ENCODE data around the gene PPCS. TPM values are rescaled to one million over a fixed set of nuclear protein-coding genes. Genes with fewer than 3 reads are reported as not detected.

The PPCS gene
- total RNA-seq, 4 donors from 2014 or later: 51.7 to 94.9 (median 84.7) TPM

- TF ChIP-seq POLR2A (IDR thresholded peaks at IDR 0.05): no peak
- TF ChIP-seq CTCF (IDR thresholded peaks at IDR 0.05): no peak
- no peak for TF ChIP-seq EP300 (IDR thresholded peaks at IDR 0.05)
- TF ChIP-seq POLR2AphosphoS5 (IDR thresholded peaks at IDR 0.05): no peak
- no peak for ATAC-seq
- 84 to 87% methylated on average over 4 of the region's 4 CpGs for WGBS, 2 donors (ENCODE audit: low coverage in 1 of 2)
- Histone ChIP-seq H3K4me3 (no peak overlapping the region), H3K27ac (no peak overlapping the region), H3K36me3 (no peaks in the 10 kb centered on the region), H3K4me1 (peaks cover 2 to 36% (median 11%) of the 10 kb centered on the region in 3 donors), H3K27me3 (no peaks in the 10 kb centered on the region), H3K9me3 (no peaks in the 10 kb centered on the region)
These were observed 32.1 kb upstream of the PPCS start for GRCh38 chr1:42424201-42424600.

DNA sequence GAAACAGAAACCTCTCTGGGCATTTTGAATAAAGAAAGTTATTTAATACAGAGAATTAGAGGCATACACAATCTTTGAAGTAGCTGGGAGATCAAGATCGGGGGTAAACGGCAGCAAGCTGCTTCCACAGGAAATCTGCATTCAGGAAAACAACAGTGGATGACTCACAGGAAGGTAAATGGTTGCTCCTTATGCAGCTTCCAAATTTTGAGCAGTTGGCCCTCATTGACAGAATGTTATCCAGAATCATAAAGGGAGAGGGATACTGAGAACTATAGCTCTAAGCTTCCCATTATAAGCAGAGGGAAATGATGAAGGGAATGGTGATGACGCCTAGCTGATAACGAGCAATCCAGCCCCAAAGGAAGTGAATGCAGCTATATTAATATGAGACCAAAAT, 29.1 kb upstream of the PPCS start:
- H3K4me1 ChIP-seq: peaks cover 0 to 6% (median 0%) of the 10 kb centered on the region in 3 donors
- H3K4me3 ChIP-seq: no peak overlapping the region
- ATAC-seq: no peak
- H3K27me3 ChIP-seq: no peaks in the 10 kb centered on the region
- no peaks in the 10 kb centered on the region for H3K9me3 ChIP-seq
- TF ChIP-seq POLR2A (IDR thresholded peaks at IDR 0.05) (no peak), CTCF (IDR thresholded peaks at IDR 0.05) (no peak), POLR2AphosphoS5 (IDR thresholded peaks at IDR 0.05) (no peak), EP300 (IDR thresholded peaks at IDR 0.05) (no peak)
- no peak overlapping the region for H3K27ac ChIP-seq
- no peaks in the 10 kb centered on the region for H3K36me3 ChIP-seq
- WGBS, 2 donors (ENCODE audit: low coverage in 1 of 2): 79 to 85% methylated on average over 4 of the region's 4 CpGs

GRCh38 chr1:42429603-42430002, 26.7 kb upstream of the PPCS start:
- H3K4me3 ChIP-seq: no peak overlapping the region
- no peak for TF ChIP-seq POLR2AphosphoS5 (IDR thresholded peaks at IDR 0.05)
- no peak for TF ChIP-seq EP300 (IDR thresholded peaks at IDR 0.05)
- TF ChIP-seq POLR2A (IDR thresholded peaks at IDR 0.05): no peak
- TF ChIP-seq CTCF (IDR thresholded peaks at IDR 0.05): no peak
- WGBS, 2 donors (ENCODE audit: low coverage in 1 of 2): 88% methylated on average over 1 of the region's 1 CpG; no CpG with 5 or more reads in 1 of the 2 donors
- H3K27me3 ChIP-seq: no peaks in the 10 kb centered on the region
- no peaks in the 10 kb centered on the region for H3K9me3 ChIP-seq
- no peaks in the 10 kb centered on the region for H3K36me3 ChIP-seq
- H3K27ac ChIP-seq: no peak overlapping the region
- no peak for ATAC-seq
- H3K4me1 ChIP-seq: no peaks in the 10 kb centered on the region

DNA sequence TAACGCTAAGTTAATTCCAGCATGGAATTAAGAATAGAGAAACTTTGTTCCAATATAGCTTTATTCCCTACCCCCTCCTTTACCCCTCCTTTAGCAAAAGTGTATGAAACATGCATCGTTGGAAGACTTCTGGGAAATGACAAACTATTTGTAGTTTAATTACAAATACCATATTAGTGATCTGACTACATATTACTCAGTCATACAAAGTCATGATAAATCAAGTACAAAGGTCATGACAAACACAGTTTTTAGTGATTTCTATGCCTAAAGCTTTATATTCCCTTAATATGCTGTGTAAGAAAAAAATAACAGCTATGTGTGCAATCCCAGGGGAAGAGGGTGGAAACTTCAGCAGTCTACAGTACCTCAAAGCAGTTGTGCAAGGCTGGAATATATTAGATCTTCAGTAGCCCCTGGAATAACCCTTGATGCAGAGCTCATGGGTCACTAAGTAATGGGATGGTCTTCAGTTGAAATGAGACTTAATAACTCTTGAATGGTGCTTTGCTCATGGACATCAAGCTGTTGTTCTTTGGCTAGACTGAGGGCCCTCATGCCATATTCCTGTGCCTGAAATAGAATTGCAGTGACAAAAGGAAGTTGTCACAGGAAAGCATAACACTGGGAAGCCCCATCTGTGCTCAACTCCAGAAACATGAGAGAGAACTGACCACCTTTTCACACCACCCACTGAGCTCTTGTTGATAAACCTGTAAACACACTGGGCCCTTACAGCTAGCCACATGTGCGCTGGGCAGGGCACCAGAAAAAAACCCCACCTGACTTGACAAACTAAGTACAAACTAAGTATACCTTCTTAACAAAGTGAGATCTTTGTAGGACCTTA, 25.8 kb upstream of the PPCS start:
- Histone ChIP-seq H3K27me3 (no peaks in the 10 kb centered on the region), H3K4me1 (no peaks in the 10 kb centered on the region), H3K36me3 (no peaks in the 10 kb centered on the region), H3K27ac (no peak overlapping the region), H3K4me3 (no peak overlapping the region), H3K9me3 (no peaks in the 10 kb centered on the region)
- ATAC-seq: no peak
- WGBS, 2 donors (ENCODE audit: low coverage in 1 of 2): 20 to 52% methylated on average over 1 to 2 of the region's 3 CpGs
- TF ChIP-seq CTCF (IDR thresholded peaks at IDR 0.05): no peak
- no peak for TF ChIP-seq POLR2A (IDR thresholded peaks at IDR 0.05)
- no peak for TF ChIP-seq EP300 (IDR thresholded peaks at IDR 0.05)
- TF ChIP-seq POLR2AphosphoS5 (IDR thresholded peaks at IDR 0.05): no peak

DNA sequence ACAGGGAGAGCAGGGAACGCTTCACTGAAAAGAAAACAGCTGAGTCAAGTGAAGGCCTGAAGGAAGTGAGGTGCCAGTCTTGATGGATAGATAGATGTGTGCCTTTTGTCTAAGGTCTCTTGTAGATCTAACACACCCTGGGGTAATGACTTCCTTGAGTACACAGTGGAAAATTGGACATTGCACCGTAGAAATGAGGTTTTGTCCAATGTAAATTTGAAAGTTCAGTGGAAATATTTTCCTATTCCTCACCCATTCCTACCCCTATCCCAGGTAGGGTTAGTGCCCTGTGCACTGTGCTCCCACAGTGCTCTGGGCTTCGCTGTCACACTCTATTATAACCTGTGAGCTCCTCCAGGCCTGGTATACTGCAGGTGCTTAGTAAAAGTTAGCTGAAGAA, 24.8 kb upstream of the PPCS start:
- 68 to 76% methylated on average over 2 to 3 of the region's 3 CpGs for WGBS, 2 donors (ENCODE audit: low coverage in 1 of 2)
- Histone ChIP-seq H3K36me3 (no peaks in the 10 kb centered on the region), H3K9me3 (no peaks in the 10 kb centered on the region), H3K4me3 (no peak overlapping the region), H3K27me3 (no peaks in the 10 kb centered on the region), H3K27ac (no peak overlapping the region), H3K4me1 (no peaks in the 10 kb centered on the region)
- TF ChIP-seq POLR2A (IDR thresholded peaks at IDR 0.05): no peak
- no peak for TF ChIP-seq EP300 (IDR thresholded peaks at IDR 0.05)
- no peak for TF ChIP-seq CTCF (IDR thresholded peaks at IDR 0.05)
- no peak for TF ChIP-seq POLR2AphosphoS5 (IDR thresholded peaks at IDR 0.05)
- no peak for ATAC-seq

Measured in gastroesophageal sphincter (tissue), 4 donors.